ENCODE data around the gene ZBTB7C.
A peak's percentile ranks its signal among the peaks of the same experiment; 100 is the strongest.

ZBTB7C gene

GRCh38 chr18:48297139-48297538 is 112.0 kb downstream of the ZBTB7C start:
- DNase-seq (ENCODE audit: low read depth) = no peak
- TF ChIP-seq CTCF (IDR thresholded peaks at IDR 0.05; ENCODE audit: low read length, missing control alignments) = no peak

GRCh38 chr18:48296581-48296980 is 112.6 kb downstream of the ZBTB7C start:
- no peak for TF ChIP-seq CTCF (IDR thresholded peaks at IDR 0.05; ENCODE audit: low read length, missing control alignments)
- DNase-seq (ENCODE audit: low read depth) = no peak
- no peak overlapping the region for H3K4me3 ChIP-seq (replicated peaks; ENCODE audit: low read depth, low read length)

More at GRCh38 chr18:48297139-48297538, 112.0 kb downstream of the ZBTB7C start:
- no peak overlapping the region for H3K4me3 ChIP-seq (replicated peaks; ENCODE audit: low read depth, low read length)

GRCh38 chr18:48295586-48296311 is 113.4 kb downstream of the ZBTB7C start:
- H3K4me3 ChIP-seq (replicated peaks; ENCODE audit: low read depth, low read length) = no peak overlapping the region
- DNase-seq (ENCODE audit: low read depth) = peak; percentile 6
- peak; percentile 41 for TF ChIP-seq CTCF (IDR thresholded peaks at IDR 0.05; ENCODE audit: low read length, missing control alignments)

GRCh38 chr18:48294899-48295585 is 114.1 kb downstream of the ZBTB7C start:
- DNase-seq (ENCODE audit: low read depth) = no peak
- no peak overlapping the region for H3K4me3 ChIP-seq (replicated peaks; ENCODE audit: low read depth, low read length)
- TF ChIP-seq CTCF (IDR thresholded peaks at IDR 0.05; ENCODE audit: low read length, missing control alignments) = no peak

- no peak overlapping the region for H3K4me3 ChIP-seq (replicated peaks; ENCODE audit: low read depth, low read length)
- TF ChIP-seq CTCF (IDR thresholded peaks at IDR 0.05; ENCODE audit: low read length, missing control alignments) = no peak
- DNase-seq (ENCODE audit: low read depth) = no peak
Measured at GRCh38 chr18:48293954-48294898, 115.0 kb downstream of the ZBTB7C start.

- TF ChIP-seq CTCF (IDR thresholded peaks at IDR 0.05; ENCODE audit: low read length, missing control alignments) = no peak
- no peak for DNase-seq (ENCODE audit: low read depth)
- no peak overlapping the region for H3K4me3 ChIP-seq (replicated peaks; ENCODE audit: low read depth, low read length)
Measured at GRCh38 chr18:48292782-48293424, 116.3 kb downstream of the ZBTB7C start.

Data from fibroblast of pulmonary artery (primary cell).